Skin epidermis (tissue), 12 donors: ENCODE results near the gene ABCA6.
"Not testable (repeated sequence)": the region's sequence is repeated elsewhere in the genome, so short reads cannot be mapped to it uniquely, and the experiment has no call there.

ENCODE experiments used
- H3K27ac ChIP-seq, 21 experiments: fragments of 200-600 bp; sonication (generic) in 11 of 21; one replicate each; pipeline ENCODE4 v1.5.0; 2020; ENCODE audit warnings: mild to moderate bottlenecking in 3 of 21, inconsistent platforms in 2 of 21, moderate library complexity in 2 of 21
- H3K4me3 ChIP-seq, 7 experiments: fragments of 200-600 bp; sonication (generic) in 2 of 7; one replicate each; pipeline ENCODE4 v1.5.0; 2020; ENCODE audit warnings: inconsistent platforms in 2 of 7, mild to moderate bottlenecking in 2 of 7, moderate library complexity in 1 of 7

Gene ABCA6

DNA sequence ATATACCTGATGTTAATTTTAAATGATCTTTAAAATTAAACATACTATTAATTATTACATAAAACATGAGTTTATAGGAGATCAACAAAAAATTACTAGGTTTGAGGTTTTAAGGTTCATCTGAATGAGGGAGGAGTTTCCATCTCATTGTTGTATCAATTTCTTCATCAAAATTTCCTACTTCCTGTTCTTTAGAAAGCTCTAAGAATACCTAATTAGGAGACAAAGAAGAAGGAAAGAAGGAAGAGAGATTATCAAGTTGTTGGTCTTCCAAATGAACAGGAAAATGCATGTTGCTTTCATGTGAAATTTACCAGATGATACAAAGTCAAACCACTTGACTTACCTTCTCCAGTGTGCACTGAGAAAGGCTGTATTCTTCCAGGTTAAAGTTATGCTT lies 62.8 kb downstream of the ABCA6 start:
- Histone ChIP-seq H3K27ac (no peak overlapping the region), H3K4me3 (no peak overlapping the region)

DNA sequence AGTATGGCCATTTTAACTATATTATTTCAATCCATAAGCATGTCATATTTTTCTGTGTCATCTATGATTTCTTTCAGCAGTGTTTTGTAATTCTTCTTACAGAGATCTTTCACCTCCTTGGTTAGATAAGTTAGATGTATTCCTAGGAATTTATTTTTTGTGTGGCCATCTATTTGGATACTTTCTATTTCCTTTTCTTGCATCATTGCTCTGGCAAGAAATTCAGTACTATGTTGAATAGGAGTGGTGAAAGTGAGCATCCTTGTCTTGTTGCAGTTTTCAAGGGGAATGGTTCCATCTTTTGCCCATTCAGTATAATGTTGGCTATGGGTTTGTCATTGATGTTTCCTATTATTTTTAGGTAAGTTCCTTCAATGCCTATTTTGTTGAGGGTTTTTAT lies 65.9 kb downstream of the ABCA6 start:
- Histone ChIP-seq H3K4me3 (no peak overlapping the region), H3K27ac (no peak overlapping the region)

DNA sequence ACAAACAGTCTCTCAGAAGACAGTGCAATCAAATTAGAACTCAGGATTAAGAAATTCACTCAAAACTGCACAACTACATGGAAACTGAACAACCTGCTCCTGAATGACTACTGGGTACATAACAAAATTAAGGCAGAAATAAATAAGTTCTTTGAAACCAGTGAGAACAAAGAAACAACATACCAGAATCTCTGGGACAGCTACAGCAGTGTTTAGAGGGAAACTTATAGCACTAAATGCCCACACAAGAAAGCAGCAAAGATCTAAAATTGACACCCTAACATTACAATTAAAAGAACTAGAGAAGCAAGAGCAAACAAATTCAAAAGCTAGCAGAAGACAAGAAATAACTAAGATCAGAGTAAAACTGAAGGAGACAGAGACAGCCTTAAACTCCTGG lies 68.3 kb downstream of the ABCA6 start:
- not testable (repeated sequence) for H3K4me3 ChIP-seq, H3K27ac ChIP-seq

DNA sequence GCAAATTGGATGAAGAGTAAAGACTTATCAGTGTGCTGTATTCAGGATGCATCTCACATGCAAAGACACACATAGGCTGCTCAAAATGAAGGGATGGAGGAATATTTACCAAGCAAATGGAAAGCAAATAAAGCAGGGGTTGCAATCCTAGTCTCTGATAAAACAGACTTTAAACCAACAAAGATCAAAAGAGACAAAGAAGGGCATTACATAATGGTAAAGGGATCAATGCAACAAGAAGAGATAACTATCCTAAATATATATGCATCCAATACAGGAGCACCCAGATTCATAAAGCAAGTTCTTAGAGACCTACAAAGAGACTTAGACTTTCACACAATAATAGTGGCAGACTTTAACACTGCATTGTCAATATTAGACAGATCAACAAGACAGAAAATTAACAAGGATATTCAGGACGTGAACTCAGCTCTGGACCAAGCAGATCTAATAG lies 68.9 kb downstream of the ABCA6 start:
- H3K4me3 ChIP-seq, H3K27ac ChIP-seq: not testable (repeated sequence)

DNA sequence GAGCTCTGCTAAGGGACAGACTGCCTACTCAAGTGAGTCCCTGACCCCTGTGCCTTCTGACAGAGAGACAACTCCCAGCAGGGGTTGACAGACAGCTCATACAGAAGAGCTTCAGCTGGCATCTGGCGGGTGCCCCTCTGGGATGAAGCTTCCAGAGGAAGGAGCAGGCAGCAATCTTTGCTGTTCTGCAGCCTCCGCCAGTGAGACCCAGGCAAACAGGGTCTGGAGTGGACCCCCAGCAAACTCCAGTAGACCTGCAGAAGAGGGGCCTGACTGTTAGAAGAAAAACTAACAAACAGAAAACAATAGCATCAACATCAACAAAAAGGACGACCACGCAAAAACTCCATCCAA lies 70.5 kb downstream of the ABCA6 start:
- not testable (repeated sequence) for H3K4me3 ChIP-seq
- H3K27ac ChIP-seq, result peak overlapping the region in 1 of 21 experiments; percentile 28

DNA sequence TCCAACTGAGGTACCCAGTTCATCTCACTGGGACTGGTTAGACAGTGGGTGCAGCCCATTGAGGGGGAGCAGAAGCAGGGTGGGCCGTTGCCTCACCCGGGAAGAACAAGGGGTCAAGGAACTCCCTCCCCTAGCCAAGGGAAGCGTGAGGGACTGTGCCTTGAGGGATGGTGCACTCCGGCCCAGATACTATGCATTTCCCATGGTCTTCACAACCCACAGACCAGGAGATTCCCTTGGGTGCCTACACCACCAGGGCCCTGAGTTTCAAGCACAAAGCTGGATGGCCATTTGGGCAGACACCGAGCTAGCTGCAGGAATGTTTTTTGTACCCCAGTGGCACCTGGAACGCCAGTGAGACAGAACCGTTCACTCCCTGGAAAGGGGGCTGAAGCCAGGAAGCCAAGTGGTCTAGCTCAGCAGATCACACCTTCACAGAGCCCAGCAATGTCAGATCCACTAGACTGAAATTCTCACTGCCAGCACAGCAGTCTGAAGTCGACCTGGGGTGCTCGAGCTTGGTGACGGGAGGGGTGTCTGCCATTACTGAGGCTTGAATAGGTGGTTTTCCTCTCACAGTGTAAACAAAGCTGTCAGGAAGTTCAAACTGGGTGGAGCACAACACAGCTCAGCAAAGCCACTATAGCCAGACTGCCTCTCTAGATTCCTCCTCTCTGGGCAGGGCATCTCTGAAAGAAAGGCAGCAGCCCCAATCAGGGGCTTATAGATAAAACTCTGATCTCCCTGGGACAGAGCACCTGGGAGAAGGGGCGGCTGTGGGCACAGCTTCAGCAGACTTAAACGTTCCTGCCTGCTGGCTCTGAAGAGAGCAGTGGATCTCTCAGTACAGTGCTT lies 71.1 kb downstream of the ABCA6 start:
- peak overlapping the region in 1 of 21 experiments; percentile 28 for H3K27ac ChIP-seq
- H3K4me3 ChIP-seq, result not testable (repeated sequence)

DNA sequence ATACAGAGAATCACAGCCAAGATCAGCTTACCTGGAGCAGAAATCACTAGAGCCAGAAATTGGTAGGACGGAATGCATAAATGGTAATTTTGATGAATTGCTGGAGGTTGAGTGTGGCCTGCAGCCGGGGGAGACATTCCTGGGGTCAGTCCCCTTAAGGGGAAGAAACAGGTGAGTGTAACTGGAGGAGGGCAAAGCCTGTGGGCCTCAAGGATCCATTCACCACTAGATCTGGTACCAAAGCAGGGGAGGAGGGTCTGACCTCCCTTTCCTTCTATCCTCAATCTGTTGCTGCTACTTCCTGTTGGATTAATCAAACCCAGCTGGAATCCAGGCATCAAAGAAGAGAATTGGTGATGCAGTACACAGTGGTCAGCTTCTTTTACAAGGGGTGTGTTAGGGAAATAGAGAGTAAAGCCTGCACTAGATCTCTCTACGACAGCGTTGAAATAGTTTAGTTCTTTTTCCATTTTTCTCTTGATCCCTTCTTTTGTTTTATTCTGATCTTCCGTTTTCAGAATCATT lies 72.4 kb downstream of the ABCA6 start:
- no peak overlapping the region for H3K27ac ChIP-seq

DNA sequence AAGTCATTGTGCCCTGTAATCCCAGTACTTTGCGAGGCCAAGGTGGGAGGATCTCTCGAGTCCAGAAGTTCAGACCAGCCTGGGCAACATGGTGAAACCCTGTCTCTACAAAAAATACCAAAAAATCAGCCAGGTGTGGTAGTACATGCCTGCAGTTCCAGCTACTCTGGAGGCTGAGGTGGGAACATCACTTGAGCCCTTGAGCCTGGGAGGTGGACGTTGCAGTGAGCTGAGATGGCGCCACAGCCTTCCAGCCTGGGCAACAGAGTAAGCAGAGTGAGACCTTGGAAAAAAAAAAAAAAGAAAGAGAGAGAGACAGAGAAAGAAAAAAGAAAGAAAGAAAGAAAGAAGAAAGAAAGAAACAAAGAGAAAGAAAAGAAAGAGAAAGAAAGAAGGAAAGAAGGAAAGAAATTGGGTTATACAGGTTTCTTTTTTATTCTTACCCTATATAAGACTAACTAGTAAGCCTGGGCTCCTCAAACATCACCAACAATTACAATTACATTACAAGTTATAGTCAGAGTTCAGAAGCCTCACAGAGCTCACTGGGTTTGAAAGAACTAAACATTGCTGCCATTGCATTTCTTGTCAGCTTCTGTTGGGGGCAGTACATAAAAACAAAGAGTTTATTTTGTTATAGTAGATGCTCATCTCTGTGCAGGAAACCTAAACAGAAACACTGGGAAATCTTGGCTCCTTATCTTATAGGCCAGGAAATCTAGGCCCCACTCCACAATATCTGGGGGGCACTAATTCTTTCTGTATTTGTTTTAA lies 74.2 kb downstream of the ABCA6 start:
- no peak overlapping the region for H3K27ac ChIP-seq
- no peak overlapping the region for H3K4me3 ChIP-seq

More for the DNA sequence above, 72.4 kb downstream of the ABCA6 start:
- H3K4me3 ChIP-seq, result no peak overlapping the region

DNA sequence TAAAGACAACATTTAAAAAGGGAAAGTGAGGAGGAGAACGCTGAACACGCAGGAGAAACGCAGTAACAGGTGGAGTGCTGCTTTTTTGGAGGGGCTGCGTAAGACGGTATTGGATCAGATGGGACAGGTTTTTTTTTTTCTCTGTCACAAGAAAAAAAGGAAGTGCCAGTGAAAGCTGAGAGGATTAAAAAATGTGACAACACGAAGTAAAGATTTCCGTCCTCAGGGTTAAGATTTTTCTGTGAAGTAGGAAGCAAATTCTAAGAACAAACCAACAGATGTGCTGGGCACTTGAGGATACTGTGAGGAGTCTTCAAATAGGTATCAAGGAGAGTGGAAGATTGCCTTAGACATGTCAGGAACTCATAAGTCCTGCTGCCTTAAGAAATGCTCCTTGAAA lies 75.2 kb downstream of the ABCA6 start:
- Histone ChIP-seq H3K4me3 (no peak overlapping the region), H3K27ac (peak overlapping the region in 1 of 21 experiments; percentile 19)

DNA sequence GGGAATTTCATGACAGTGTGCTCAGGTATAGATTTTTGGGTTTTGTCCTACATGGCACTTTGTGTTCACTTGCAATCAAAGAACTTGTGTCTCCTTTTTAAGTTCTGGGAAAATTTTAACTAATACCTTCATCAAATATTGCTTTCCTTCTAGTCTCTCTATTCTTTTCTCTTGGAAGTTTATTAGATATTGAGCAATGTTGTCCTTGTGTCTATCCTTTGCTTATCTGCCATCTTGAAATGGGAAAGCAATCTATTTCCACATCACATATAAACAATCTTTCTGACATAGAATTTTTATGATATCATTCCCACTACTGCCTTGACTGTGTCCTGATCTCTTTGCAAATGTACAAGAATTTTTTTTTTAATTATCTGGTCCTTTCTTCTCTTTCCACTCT lies 76.6 kb downstream of the ABCA6 start:
- Histone ChIP-seq H3K27ac (no peak overlapping the region), H3K4me3 (no peak overlapping the region)

DNA sequence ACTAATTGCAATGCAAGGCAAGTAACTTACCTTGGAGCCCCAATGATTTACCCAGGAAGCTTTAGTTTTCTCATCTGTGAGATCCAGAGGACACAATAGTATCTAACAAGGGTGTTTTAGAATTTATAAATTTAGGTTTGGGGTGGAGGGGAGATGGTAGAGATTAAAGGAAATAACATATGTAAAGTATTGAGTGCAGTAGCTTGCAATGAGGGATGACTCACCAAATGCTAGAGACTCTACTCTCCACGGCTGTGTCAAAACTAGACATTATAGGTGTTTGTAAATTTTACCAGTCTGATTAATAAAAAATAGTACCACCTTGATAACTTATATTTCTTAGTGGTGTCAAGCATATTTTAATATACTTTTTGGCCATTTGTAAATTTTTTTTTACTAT lies 77.2 kb downstream of the ABCA6 start:
- Histone ChIP-seq H3K4me3 (no peak overlapping the region), H3K27ac (no peak overlapping the region)

DNA sequence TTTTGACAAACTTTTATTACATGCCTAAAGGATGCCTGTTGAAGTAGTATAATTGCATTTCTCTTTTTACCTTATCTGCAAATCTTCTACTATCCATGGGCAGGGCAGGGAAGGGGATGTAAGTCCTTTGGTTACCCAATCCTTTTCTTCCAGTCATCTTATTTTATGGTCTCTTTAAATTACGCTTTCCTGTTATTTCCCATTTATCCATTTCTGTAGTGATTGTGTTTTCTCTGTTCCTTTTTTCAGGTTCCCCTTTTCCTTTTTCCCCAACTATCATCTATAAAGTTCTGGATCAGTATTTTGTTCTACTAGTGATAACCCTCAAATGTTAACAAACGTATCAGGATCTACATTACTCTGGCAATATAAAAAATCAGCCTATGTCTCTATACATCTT lies 77.7 kb downstream of the ABCA6 start:
- H3K4me3 ChIP-seq, result no peak overlapping the region
- no peak overlapping the region for H3K27ac ChIP-seq

DNA sequence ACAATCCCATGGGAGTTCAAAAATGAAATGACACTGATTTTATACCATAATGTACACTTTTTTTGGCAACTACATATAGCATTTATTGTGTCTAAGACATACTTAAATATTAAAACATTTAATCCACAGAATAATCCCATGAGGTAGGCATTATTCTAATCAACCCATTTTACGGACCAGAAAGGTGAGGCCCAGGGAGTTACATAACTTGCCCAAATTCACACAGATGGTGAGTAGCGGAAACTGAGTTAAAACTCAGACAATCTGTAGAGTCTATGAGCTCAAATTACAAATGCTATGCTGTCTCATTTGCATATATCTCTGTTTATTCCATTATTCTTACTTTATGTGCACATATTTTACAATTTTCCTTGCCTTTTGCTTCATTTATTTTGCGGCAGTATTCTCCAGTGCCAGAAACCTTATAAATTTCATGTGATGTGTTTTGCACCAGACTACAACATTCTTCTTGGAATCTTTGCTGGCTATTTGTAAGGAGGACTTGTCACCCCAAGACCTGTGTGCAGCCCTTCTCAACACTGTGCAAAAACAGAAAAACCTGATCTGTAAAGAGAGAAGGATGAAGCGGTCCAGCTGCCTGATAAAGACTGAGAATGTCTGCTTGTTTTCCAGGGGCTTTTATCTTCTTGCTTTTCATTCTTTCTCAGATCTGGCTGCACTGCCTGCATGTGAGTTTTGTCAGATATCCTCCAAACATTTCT lies 78.7 kb downstream of the ABCA6 start:
- Histone ChIP-seq H3K4me3 (no peak overlapping the region), H3K27ac (peak overlapping the region in 1 of 21 experiments; percentile 10)

DNA sequence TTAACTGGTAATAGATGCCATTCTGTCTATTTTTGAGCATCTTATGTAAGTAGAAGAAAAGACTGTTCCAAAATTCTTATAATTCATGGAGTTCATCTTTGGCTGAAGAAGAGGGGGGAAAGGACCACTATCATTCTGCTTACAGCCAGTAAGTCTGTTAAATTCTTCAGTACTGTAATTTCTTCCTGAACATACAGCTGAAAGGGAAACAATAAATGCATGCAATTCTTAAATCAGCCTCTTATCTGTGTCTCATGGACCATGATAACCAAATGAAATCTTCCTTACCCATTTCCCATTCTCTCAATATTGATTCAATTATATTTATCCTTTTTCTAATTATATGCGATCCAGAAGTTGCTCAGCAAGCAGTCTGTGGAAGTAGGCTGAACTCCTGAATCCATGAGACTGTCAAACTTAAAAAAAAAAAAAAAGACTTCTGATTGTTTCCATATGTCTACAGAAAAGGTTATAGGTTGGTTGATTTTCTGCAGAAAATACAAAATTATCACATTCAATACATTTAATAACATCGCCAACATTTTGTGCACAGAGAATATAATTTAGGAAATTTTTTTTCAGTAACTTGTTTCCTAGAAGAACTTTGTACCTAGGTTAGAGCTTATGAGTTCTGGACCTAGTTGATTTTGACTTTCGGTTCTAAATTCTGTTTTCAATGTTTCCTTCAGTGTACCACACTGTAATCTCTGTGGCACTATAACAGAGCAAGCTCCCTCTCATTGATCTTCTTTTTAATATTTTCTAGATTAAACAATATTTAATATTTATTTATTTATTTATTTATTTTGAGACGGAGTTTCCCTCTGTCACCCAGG lies 79.8 kb downstream of the ABCA6 start:
- H3K27ac ChIP-seq, result peak overlapping the region in 2 of 21 experiments; percentile 21 to 26
- no peak overlapping the region for H3K4me3 ChIP-seq

DNA sequence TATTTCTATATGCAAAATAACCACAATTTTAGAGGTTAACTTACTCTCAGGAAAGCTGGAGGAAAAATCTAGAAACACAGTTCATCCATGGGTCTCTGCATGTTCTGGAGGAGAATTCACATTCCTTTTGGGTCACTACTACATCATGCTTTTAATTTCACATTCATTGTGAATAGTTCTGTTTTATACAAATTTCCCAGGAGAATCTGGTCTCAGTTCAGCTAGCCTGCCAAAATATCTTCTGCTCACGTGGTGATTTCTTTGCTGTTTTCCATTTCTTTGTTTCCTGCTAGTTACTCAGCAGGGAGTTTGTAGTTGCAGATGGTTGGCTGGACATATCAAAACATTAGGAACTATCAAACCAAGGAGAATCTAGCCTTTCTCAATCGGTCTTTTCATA lies 80.9 kb downstream of the ABCA6 start, which contains the start of gene ABCA9:
TSS of gene ABCA9 (minus strand) at position 106 of the 400 bp plus-strand sequence. CDS start 9,801 bp downstream, outside the sequence.
- Histone ChIP-seq H3K27ac (peak within 1 kb of the TSS in 6 of 21 experiments; percentile 15 to 54 (median 32)), H3K4me3 (no peak within 1 kb of the TSS)

DNA sequence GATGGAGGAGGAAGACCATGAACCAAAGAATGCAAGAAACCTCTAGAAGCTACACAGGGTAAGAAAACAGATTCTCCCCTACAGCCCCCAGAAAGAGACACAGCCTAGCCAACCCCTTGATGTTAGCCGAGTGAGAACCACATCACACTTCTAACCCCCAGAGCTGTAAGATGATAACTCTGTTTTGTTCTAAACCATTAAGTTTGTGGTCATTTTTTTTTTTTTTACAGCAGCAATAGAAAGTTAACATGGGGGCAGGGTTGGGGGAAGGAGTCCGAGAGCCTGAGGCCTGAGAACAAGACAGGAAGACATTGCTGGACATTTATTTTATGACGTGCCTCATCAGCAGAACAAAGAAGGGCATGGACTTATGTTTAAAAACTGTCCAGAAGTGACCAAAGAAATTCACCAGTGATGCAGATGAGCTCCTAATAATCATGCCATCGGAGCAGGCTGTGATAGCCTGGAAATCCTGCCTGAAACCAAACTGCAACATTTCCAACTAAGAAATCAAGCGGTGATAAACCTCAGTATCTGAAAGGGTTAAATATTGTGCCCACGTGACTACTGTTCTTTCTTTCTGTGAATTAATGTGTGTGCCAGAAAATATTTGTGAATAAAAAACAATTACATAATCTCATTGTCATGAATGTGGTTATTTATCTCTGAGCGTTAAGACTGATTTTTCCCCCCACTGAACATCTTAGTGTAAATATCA lies 82.1 kb downstream of the ABCA6 start:
- H3K4me3 ChIP-seq, result no peak overlapping the region
- peak overlapping the region in 6 of 21 experiments; percentile 15 to 54 (median 26) for H3K27ac ChIP-seq

DNA sequence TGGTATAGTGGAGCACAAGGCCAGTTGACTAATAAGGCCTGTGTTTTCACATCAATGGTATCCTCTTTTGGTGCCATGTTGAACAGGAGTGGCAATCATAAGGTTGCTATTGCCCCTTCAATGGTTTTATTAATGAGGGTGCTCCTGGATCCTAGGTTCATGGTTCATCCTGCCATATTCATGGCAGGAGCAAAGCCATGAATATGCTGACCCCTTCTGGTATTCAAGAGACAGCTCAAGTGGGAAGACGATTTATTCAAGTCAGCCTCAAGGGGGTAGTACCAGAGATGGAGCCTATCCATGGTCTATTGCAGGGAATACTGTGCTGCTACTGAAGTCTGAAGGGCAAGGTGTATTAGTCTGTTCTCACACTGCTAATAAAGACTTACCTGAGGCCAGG lies 83.5 kb downstream of the ABCA6 start:
- no peak overlapping the region for H3K4me3 ChIP-seq
- H3K27ac ChIP-seq, result no peak overlapping the region

DNA sequence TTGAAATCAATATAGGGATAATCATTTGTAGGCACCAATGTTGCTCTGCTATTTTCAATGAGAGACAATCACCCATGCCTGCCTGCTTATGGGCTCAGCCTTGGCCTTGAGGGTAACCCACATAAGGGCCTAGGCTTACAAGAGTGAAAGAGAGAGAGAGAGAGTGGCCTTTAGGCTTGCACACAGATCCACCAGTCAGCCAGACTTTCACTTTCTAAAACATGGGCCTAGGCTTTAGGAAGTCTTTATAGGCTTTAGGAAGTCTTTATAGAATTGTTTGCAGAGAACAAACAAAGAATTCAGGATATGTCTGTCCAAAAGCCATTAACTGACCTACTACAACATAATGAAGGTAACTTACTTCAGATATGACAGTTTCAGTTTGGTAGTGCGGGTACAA lies 84.4 kb downstream of the ABCA6 start:
- Histone ChIP-seq H3K27ac (no peak overlapping the region), H3K4me3 (no peak overlapping the region)
